HCT116 (cell line): ENCODE results near the gene EVX2. TPM values are rescaled to one million over a fixed set of nuclear protein-coding genes. Genes with fewer than 3 reads are reported as not detected.

Source experiments
- ATAC-seq: fragments of 200-7000 bp; cut with Tn5 transposase; 2 replicates; pipeline ENCODE4 v1.9.1; 2020; ENCODE audit warnings: mild to moderate bottlenecking, moderate library complexity
- BruUV-seq: library from RNA; stranded (reverse); fragments of 400-500 nt; replicated peaks from 2 replicates; lab custom pipeline; 2021; lab: Mats Ljungman, UMichigan
- CTCF ChIA-PET: fragments of 300-600 bp; sonication (Branson Sonifier 250); formaldehyde crosslinking; loops from one replicate; lab custom pipeline; 2021; ENCODE audit warnings: antibody characterized with exemption; lab: Charles Lee
- POLR2A ChIA-PET: fragments of 300-600, 350-600 bp; sonication (Branson Sonifier 250); formaldehyde crosslinking; loops from one replicate; lab custom pipeline; 2021; ENCODE audit warnings: antibody characterized with exemption; lab: Charles Lee
- RAD21 ChIA-PET, 2 experiments: fragments of 300-600 bp; sonication (Branson Sonifier 250); formaldehyde crosslinking; loops; one replicate each; lab custom pipeline; 2023; ENCODE audit warnings: low total read pairs in 2 of 2; ENCODE audit not compliant: uncharacterized antibody in 2 of 2, unreplicated experiment in 2 of 2, low non-redundant PET in 1 of 2; lab: Charles Lee
- DNase-seq: peaks from one replicate; pipeline ENCODE4 v3.0.0-alpha.2; 2010; ENCODE audit warnings: low read depth, low spot score
- H2AFZ ChIP-seq: fragments of 200-600 bp; shearing (Covaris generic), sonication (generic); 2 replicates; pipeline ENCODE4 v1.6.1; 2017; ENCODE audit warnings: low read depth, mixed run types, mixed read lengths, antibody characterized with exemption, low read length; ENCODE audit not compliant: poor library complexity, severe bottlenecking
- H3K27ac ChIP-seq: 2 replicates; pipeline ENCODE4 v1.5.1; 2012; ENCODE audit warnings: low read depth, low read length
- H3K27me3 ChIP-seq: fragments of 200-600 bp; sonication (generic); 2 replicates; pipeline ENCODE4 v1.6.1; 2016; ENCODE audit warnings: mixed run types, low read length, mixed read lengths; ENCODE audit not compliant: insufficient read depth
- H3K36me3 ChIP-seq, 2 experiments: fragments of 200-500 bp in 1 of 2; fragments of 200-600 bp in 1 of 2; sonication (Bioruptor generic) in 1 of 2; sonication (generic) in 1 of 2; 2 replicates each; pipeline versions ENCODE4 v1.5.1 to v1.6.1; 2014 to 2016; ENCODE audit warnings: low read length in 2 of 2, inconsistent platforms in 1 of 2, mixed read lengths in 1 of 2, mixed run types in 1 of 2; ENCODE audit not compliant: insufficient read depth in 2 of 2, control insufficient read depth in 1 of 2
- H3K4me1 ChIP-seq, 2 experiments: fragments of 200-600 bp in 1 of 2; sonication (generic) in 1 of 2; 2 replicates each; pipeline versions ENCODE4 v1.5.1 to v1.6.1; 2012 to 2017; ENCODE audit warnings: low read length in 2 of 2, inconsistent platforms in 1 of 2, mild to moderate bottlenecking in 1 of 2, mixed read lengths in 1 of 2, mixed run types in 1 of 2, moderate library complexity in 1 of 2; ENCODE audit not compliant: insufficient read depth in 2 of 2, control insufficient read depth in 1 of 2
- H3K4me2 ChIP-seq: fragments of 200-600 bp; sonication (generic); 2 replicates; pipeline ENCODE4 v1.6.1; 2017; ENCODE audit warnings: mixed run types, low read length, mixed read lengths
- H3K4me3 ChIP-seq, 2 experiments: fragments of 200-600 bp in 1 of 2; sonication (generic) in 1 of 2; replicated peaks in 1 of 2; 2 replicates each; pipeline ENCODE4 v1.5.1; 2011 to 2016; ENCODE audit warnings: low read length in 2 of 2, control low read depth in 1 of 2, low read depth in 1 of 2, mild to moderate bottlenecking in 1 of 2, mixed read lengths in 1 of 2, mixed run types in 1 of 2
- H3K79me2 ChIP-seq: fragments of 200-600 bp; sonication (generic); 2 replicates; pipeline ENCODE4 v1.6.1; 2017; ENCODE audit warnings: mild to moderate bottlenecking, mixed run types, low read length, moderate library complexity, mixed read lengths; ENCODE audit not compliant: insufficient read depth
- H3K9ac ChIP-seq: fragments of 200-600 bp; sonication (generic); 2 replicates; pipeline ENCODE4 v1.6.1; 2016; ENCODE audit warnings: low read length, mixed read lengths
- H3K9me2 ChIP-seq: fragments of 200-600 bp; sonication (generic), shearing (Covaris generic); 2 replicates; pipeline ENCODE4 v1.6.1; 2017; ENCODE audit warnings: mixed run types, mild to moderate bottlenecking, moderate library complexity; ENCODE audit not compliant: insufficient read depth
- H3K9me3 ChIP-seq, 2 experiments: fragments of 200-500 bp in 1 of 2; fragments of 200-600 bp in 1 of 2; sonication (Bioruptor generic) in 1 of 2; sonication (generic) in 1 of 2; 2 replicates each; pipeline ENCODE4 v1.6.1; 2014 to 2017; ENCODE audit warnings: low read length in 2 of 2, mixed read lengths in 2 of 2, inconsistent platforms in 1 of 2, low read depth in 1 of 2, mild to moderate bottlenecking in 1 of 2, mixed run types in 1 of 2, moderate library complexity in 1 of 2; ENCODE audit not compliant: control insufficient read depth in 1 of 2, insufficient read depth in 1 of 2
- H4K20me1 ChIP-seq: fragments of 200-600 bp; sonication (generic), shearing (Covaris generic); 2 replicates; pipeline ENCODE4 v1.6.1; 2017; ENCODE audit warnings: mixed run types, mild to moderate bottlenecking, moderate library complexity; ENCODE audit not compliant: insufficient read depth
- CBX3 ChIP-seq: IDR thresholded peaks from 2 replicates; pipeline ENCODE4 v1.6.1; 2012; ENCODE audit warnings: low read depth
- JUND ChIP-seq: IDR thresholded peaks from 2 replicates; pipeline ENCODE4 v1.6.1; 2012
- POLR2AphosphoS5 ChIP-seq: IDR thresholded peaks from 2 replicates; pipeline ENCODE4 v1.6.1; 2011; ENCODE audit warnings: mild to moderate bottlenecking, low read depth, low read length, moderate library complexity
- RAD21 ChIP-seq: IDR thresholded peaks from 2 replicates; pipeline ENCODE4 v1.6.1; 2012; ENCODE audit warnings: low read depth, mild to moderate bottlenecking
- TCF7L2 ChIP-seq: IDR thresholded peaks from 2 replicates; pipeline ENCODE4 v1.7.0; 2011; ENCODE audit warnings: borderline replicate concordance, inconsistent platforms; ENCODE audit not compliant: insufficient read depth, insufficient read length; ENCODE audit errors: extremely low read depth
- ZFX ChIP-seq: fragments of 450-650 bp; IDR thresholded peaks from 2 replicates; pipeline ENCODE4 v1.6.1; 2017
- intact Hi-C: fragments of 100-400 bp; cut with micrococcal nuclease; formaldehyde crosslinking; loops from 2 replicates; pipeline ENCODE4 v1.10.0; 2022
- total RNA-seq: library from RNA; stranded (reverse); gene quantifications from one replicate; pipeline ENCODE4 v1.2.1, GENCODE V29; 2021; ENCODE audit not compliant: unreplicated experiment
- TF ChIP-seq, protein P1 (sequence below), 3 experiments: fragments of 200-600 bp in 1 of 3; sonication (generic) in 1 of 3; IDR thresholded peaks in 2 of 3; conservative IDR thresholded peaks in 1 of 3; 2 replicates each; pipeline ENCODE4 v1.5.1; 2012 to 2017; ENCODE audit warnings: low read depth in 2 of 3, low read length in 2 of 3, antibody characterized with exemption in 1 of 3, borderline replicate concordance in 1 of 3, control low read depth in 1 of 3, mild to moderate bottlenecking in 1 of 3, mixed read lengths in 1 of 3, mixed run types in 1 of 3, moderate library complexity in 1 of 3; ENCODE audit not compliant: insufficient read depth in 1 of 3

The EVX2 gene
- total RNA-seq, 1 experiment from 2014 or later, result not detected

DNA sequence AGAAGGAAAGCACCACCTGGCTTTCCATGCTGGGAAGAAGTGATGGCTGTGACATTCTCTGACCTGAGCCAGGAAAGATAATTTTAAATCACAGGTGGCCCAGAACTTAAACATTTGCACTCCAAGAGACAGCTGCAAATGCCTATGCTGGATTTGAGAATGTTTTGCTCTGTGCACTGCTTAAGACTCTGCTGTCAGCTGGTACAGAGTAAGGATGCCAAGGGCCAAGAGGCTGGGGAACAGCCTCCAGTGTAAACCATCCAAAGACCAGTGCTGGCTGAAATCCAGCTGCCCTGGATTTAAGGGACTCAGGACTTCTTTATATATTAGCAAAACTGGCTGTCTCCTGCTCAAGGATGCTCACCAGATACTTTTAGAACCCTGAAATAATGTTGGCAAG, 49.6 kb upstream of the EVX2 start:
- no peak for DNase-seq
- peaks cover 9 to 29% of the 10 kb centered on the region in 2 experiments; a peak in 3 of 4 replicates for H3K4me1 ChIP-seq
- H3K9me3 ChIP-seq, result no peaks in the 10 kb centered on the region
- POLR2A ChIA-PET, result no interaction called here
- BruUV-seq, result no TSS peak
- H3K27me3 ChIP-seq, result no peaks in the 10 kb centered on the region
- H3K4me2 ChIP-seq, result no peak overlapping the region
- RAD21 ChIA-PET, result no interaction called here
- H3K79me2 ChIP-seq, result no peaks in the 10 kb centered on the region
- H3K36me3 ChIP-seq, result no peaks in the 10 kb centered on the region
- TF ChIP-seq POLR2AphosphoS5 (no peak), CBX3 (no peak), ZFX (no peak), TCF7L2 (no peak), RAD21 (no peak), JUND (no peak)
- TF ChIP-seq, protein P1, sequence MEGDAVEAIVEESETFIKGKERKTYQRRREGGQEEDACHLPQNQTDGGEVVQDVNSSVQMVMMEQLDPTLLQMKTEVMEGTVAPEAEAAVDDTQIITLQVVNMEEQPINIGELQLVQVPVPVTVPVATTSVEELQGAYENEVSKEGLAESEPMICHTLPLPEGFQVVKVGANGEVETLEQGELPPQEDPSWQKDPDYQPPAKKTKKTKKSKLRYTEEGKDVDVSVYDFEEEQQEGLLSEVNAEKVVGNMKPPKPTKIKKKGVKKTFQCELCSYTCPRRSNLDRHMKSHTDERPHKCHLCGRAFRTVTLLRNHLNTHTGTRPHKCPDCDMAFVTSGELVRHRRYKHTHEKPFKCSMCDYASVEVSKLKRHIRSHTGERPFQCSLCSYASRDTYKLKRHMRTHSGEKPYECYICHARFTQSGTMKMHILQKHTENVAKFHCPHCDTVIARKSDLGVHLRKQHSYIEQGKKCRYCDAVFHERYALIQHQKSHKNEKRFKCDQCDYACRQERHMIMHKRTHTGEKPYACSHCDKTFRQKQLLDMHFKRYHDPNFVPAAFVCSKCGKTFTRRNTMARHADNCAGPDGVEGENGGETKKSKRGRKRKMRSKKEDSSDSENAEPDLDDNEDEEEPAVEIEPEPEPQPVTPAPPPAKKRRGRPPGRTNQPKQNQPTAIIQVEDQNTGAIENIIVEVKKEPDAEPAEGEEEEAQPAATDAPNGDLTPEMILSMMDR (IDR thresholded peaks at IDR 0.05 in 2 of 3, conservative IDR thresholded peaks at IDR 0.05 in 1 of 3; ENCODE audit: borderline replicate concordance in 1 of 3, insufficient read depth in 1 of 3, low read depth in 2 of 3, low read length in 2 of 3), result no peak
- TF ChIP-seq, all 23 proteins: peak for 0
- no peak overlapping the region for H3K9ac ChIP-seq
- H3K9me2 ChIP-seq, result no peaks in the 10 kb centered on the region
- ATAC-seq, result no peak
- H3K4me3 ChIP-seq, result no peak overlapping the region
- no peak overlapping the region for H3K27ac ChIP-seq
- CTCF ChIA-PET, result interaction anchor here (1.1 to 1.9 kb wide), 5 partner anchors 322 to 521 kb away, joined by 3 to 7 read pairs (median 4); no protein-coding TSS in a partner anchor
- no peak overlapping the region for H2AFZ ChIP-seq
- intact Hi-C loops, result no loop called here
- no peaks in the 10 kb centered on the region for H4K20me1 ChIP-seq
